Stimulated activated CD8-positive, alpha-beta memory T cell treated with anti-CD3 and anti-CD28 coated beads, Interleukin-15, amount 100 ng/mL, for 24 hours (primary cell): ENCODE measurements around the gene S100A5.

Source experiments
- DNase-seq: peaks from one replicate; pipeline ENCODE4 v3.0.0-alpha.2; 2020; ENCODE audit warnings: low read depth

S100A5 gene

DNA sequence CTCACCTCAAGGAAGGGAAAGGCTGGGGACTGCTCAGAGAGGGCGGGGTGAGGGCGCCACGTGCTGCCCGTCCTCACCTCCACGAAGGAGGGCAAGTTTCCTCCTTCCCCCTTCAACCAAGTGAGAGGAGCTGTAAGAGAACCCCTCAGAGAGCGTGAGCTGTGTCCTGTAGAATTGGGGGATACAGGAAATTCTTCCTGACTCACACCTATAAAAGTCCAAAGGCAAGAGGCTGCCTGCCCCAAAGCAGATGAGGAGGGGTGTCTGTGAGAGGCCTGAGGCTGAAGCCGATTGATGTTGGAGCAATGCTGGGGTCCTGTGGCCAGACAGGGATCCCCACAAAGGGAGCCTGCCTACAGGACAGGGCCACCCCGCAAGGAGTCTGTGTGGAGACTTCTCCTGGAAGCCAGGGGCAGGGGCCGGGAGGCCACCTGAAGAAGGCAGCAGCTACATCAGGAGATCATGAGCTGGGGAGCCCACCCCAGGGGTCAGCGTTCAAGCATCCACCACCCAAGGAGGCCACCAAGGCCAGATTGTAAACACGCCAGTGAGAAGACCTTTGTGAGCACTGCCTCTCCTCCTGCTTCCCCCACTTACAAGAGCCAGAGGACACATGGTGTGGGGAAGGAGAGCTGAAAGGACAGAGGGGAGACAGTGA, 32.7 kb downstream of the S100A5 start:
- DNase-seq: no peak

DNA sequence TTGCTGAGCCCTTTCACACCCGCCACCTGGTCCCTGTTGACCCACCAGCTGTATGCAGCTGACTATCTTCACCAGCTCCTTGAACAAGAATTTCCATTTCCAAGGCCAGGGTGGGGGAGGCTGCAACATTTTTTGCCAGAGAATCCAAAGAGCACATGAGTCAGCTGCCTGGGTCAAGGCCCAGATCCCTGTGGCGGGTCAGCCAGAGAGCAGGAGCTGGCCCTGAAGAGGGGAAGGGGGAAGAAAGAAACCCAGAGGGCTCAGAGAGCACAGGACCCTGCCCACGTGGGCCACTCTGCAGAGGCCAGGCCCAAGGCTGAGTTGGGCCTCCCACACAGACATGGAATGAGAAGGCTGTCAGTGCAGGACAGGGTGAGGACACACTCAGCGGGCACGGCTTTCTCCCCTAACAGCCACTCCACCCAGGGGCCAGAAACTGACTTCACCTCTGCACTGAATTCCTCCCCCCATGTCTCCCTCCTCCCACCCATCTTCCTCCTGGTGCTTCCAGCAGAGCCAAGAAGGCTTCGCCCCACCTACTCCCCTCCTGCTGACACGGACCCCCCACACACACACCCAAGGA, 33.8 kb downstream of the S100A5 start:
- no peak for DNase-seq

DNA sequence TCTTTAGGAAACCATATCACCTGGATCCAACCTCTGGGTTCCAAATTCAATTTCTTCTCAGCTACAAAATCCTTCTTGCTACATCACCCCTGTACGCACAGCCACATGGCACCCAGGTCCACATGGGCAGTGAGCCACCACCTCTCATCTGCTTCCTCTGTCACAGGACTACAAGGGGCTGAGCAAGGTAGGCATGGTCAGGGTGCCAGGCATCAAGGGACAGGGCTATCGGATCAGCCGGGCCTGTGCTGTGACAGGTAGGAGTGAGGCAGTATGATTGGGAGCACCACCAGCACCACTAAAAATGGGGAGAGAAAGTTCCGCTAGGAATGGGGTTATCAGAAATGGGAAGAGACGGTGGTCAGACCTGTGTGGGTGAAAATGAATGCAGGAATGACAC, 34.3 kb downstream of the S100A5 start:
- DNase-seq: no peak

DNA sequence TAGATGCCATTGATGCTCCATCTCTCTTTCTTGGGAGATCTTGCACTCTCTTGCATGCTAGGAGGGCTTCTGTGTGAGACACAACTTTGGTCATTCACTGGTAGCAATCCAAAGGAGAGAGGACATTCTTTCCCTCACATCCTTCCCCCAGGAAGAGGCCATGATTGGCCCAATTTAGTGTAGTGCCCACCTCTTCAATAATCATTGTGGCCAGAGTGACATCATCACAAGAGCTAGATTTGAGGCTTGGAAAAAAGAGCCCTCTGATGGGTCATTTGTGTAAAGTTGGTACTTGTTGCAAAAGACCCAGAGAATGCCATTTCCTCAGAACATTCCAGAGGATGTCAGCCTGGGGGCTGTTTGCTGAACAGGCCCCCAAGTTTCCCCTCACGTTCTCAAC, 35.2 kb downstream of the S100A5 start:
- DNase-seq: no peak

DNA sequence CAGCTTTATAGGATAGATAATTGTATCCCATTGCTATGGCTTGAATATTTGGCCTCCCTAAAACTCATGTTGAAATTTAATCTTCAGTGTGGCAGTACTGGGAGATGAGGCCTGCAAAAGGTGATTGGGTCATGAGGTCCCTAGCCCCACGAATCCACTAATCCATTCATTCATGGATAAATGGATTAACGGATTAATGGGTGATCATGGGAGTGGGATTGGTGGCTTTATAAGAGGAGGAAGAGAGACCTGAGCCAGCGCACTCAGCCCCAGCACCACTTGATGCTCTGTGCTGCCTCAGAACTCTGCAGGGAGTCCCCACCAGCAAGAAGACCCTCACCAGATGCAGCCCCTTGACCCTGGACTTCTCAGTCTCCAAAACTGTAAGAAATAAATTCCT, 37.0 kb downstream of the S100A5 start:
- DNase-seq: no peak

DNA sequence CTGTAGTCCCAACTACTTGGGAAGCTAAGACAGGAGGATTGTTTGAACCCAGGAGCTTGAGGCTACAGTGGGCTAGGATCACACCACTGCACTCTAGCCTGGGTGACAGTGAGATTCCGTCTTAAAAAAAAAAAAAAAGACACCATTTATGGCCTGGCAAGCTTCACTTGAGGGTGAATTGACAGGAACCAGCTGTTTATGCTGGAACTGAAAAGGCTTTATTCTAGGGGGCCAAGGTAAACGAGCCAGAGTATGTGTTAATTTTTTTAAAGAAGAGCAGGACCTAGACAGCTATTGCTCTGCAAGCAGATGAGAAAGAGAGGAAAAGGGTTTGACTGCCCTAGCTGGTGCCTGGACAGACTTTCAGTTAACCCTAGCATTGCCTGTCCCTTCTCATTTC, 42.0 kb downstream of the S100A5 start:
- DNase-seq: no peak

DNA sequence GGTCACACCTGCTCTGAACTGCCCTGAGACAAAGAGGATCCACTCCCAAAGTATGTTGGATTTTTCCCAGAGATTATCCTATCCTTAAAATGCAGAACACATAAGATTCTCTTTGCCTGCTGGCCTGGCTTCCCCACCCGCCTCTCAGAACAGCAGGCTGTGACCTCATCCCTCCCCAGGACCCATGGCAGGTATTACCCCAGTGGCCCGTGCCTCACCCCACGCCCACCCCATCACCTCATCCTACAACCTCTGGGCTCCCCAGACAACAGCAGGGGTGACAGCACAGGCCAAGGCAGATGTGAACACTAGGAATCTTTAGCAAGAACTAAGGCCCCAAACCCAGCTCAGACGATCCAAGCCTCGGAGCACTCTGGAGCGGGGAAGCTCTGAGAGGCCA, 45.2 kb downstream of the S100A5 start:
- no peak for DNase-seq

DNA sequence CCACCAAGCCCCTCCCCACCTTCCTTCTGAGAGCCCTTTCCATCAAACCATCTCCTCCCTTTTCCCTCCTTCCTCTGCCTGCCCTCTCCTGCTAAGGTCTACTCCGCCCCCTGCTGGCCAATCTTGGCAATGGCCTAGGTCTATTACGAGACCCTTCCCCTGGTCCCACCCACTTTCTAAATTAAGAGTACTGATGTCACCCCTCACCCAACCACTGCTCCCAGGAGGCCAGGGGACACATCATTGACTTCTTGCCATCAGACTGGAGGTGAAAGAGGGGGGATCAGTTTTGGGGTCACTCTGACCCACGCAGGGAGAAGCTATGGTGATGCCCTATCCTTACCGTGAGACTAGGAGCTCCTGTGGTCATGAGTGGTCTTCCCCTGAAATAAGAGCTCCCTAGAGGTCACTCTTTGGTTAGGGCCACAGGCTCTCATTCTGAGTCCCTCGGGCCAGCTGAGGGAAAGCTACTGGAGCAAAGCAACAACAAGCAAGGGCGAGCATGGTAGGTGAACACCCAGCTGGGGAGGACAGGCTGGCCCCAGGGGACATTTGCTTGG, 45.7 kb downstream of the S100A5 start:
- peak; percentile 66 for DNase-seq

DNA sequence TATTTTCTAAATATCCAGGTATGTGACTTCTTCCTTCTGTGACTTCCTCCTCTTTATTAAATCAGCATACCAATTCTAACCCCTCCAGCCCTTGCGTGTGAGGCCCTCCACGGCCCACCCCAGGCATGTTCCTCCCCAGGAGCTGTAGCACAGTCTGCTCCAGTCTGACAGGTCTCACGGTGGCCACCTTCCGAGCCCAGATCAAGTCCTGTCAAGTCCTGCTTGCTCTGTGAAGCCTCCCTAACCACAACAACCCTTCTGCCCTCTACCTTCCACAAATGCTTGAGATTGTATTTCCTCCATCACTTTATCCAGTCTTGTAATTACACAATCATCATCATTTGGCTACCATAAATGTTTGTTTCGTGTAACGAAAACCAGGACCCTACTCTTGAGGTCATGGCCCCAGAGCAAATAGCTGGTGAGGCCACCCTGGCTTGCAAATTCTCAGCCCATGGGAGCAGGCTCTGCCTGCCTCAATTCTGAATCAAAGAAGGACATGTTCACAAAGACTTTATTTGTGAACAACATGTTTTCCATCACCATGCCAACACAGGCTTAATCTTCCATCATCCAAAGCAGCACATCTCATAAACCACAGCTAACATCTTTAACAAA, 47.3 kb downstream of the S100A5 start:
- no peak for DNase-seq

DNA sequence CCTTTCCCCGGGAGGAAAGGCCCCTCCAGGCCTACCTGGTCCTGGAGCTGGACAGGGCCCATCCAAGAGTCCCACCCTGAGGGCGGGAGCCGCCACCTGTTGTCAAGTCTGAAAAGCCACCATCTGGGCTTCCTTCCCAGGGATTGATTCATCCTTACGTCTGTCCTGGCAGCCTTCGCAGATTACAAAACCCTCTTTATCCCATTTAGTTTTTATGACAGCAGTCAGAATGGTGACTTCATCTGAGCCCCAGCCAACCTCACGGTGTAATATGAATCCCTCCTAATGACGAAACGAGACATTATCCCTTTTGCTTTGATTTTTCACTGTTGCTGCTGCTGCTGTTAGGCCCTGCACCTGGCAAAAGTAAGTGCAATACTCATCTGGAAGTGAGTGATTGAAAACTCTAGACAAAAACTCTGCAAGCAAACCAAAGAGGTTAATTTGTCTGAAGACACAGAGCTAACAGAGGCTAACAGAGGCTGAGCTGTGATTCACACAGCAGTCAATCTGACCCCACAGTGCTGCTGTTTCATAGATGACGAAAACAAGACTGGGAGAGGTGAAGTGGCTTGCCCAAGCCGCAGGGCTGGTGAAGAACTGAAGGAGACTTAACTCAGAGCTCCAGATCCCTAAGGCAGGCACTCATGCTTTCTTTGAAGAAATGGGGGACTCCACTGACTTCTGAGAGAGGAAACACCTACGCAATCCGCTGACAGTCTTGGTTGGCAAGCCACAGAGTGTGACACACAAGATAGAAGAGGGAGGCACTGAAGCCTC, 50.3 kb downstream of the S100A5 start:
- DNase-seq: no peak

DNA sequence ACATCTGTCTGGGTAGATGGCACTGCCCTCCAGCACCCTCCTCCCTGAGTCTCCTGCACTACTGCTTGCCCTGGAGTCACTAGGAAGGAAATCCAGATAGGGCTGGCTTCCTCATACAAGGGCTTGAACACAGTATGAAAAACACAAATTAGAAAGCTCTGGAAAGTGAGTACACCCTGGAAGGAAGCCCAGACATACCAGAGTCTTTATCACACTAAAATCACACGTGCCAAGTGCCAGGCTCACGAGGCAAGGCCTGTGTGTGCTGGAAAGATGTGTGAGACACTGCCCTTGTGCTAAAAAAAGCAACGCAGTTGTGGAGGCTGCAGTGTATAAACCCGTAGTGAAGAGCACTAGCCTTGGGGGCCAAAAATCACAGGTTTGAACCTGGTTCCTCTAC, 52.0 kb downstream of the S100A5 start:
- no peak for DNase-seq

DNA sequence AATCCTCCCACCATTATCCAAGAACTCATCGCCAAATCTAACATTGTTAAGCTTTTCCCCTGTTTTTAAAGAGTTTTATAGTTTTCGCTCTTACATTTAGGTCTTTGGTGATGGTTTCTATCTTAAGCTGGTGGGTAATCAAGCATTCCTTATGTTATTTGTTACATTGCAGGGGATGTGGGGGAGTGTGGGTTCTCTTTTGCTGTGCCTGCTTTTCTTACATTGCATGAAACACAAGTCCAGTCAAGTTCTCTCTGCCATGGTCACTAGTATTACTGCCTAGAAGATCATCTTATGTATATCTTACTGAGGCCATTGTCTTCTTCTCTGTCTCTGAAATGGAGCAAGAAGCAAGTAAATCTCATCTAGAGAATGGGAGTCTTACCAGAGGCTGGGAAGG, 53.0 kb downstream of the S100A5 start:
- no peak for DNase-seq
